Raji (cell line): ENCODE results near the gene GNAO1.

Experiments used
- POLR2A ChIP-seq: IDR thresholded peaks from 2 replicates; pipeline ENCODE4 v1.6.1; 2011; ENCODE audit warnings: low read depth, low read length, control low read depth; ENCODE audit not compliant: insufficient read depth

GNAO1 gene

GRCh38 chr16:56353054-56353921, 162.0 kb downstream of the GNAO1 start:
- no peak for TF ChIP-seq POLR2A

DNA sequence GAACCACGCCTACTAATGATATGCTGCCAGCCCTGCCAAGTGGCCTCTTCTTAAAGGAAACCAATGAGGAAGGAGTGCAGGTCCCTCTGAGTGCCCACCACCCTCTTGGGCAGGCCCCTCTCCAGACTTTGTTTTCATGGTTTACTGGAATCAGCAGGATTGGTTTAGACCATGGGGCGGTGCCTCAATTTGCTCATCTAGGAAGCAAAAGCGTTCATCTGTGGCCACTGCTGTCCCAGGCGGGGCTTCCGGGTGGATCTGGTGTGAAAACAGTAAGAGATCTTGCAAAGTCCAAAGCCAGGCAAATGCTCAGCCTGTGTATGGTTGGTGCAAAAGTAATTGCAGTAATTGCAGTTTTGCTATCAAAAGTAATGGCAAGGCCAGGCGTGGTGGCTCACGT, 162.7 kb downstream of the GNAO1 start:
- no peak for TF ChIP-seq POLR2A

DNA sequence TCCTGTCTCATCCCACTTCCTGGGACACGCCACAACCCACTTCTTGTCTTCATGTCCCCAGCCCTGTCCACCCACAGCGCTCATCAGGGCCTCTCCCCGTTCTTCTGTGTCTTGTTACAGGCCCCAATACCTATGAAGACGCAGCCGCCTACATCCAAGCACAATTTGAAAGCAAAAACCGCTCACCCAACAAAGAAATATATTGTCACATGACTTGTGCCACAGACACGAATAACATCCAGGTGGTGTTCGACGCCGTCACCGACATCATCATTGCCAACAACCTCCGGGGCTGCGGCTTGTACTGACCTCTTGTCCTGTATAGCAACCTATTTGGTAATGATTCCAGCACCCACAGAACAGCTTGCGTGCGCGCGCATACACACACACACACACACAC, 163.5 kb downstream of the GNAO1 start:
- no peak for TF ChIP-seq POLR2A

GRCh38 chr16:56355221-56355620, 163.9 kb downstream of the GNAO1 start:
- TF ChIP-seq POLR2A, result no peak

- no peak for TF ChIP-seq POLR2A
These were observed 164.5 kb downstream of the GNAO1 start for GRCh38 chr16:56355786-56356275.

- TF ChIP-seq POLR2A, result no peak
These were observed 165.3 kb downstream of the GNAO1 start for GRCh38 chr16:56356276-56357240.

- TF ChIP-seq POLR2A, result no peak
These were observed 166.0 kb downstream of the GNAO1 start for GRCh38 chr16:56357241-56357764.

- TF ChIP-seq POLR2A, result no peak
These were observed 166.6 kb downstream of the GNAO1 start for GRCh38 chr16:56357765-56358322.

- no peak for TF ChIP-seq POLR2A
These were observed 169.1 kb downstream of the GNAO1 start for GRCh38 chr16:56360117-56361008.

- no peak for TF ChIP-seq POLR2A
These were observed 170.9 kb downstream of the GNAO1 start for GRCh38 chr16:56362057-56362655.

DNA sequence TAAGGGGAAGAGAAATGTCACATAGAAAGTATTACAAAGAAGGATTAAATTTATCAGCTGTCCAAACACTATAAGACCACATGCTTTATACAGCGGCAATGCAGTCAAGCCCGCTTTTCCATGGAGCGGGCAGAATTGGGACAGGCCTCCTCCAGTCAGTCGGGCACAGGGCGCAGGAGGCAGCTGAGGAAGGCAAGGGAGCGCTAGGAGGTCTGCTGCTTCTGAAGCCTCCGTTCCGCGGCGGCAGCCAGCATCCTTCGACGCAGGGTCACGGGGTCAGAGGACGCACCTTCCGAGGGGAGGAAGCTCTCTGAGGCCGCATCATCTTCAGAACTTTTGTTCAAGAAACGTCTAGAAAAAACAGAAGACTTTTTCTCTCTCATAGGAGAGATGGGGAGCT, 171.4 kb downstream of the GNAO1 start:
- no peak for TF ChIP-seq POLR2A

DNA sequence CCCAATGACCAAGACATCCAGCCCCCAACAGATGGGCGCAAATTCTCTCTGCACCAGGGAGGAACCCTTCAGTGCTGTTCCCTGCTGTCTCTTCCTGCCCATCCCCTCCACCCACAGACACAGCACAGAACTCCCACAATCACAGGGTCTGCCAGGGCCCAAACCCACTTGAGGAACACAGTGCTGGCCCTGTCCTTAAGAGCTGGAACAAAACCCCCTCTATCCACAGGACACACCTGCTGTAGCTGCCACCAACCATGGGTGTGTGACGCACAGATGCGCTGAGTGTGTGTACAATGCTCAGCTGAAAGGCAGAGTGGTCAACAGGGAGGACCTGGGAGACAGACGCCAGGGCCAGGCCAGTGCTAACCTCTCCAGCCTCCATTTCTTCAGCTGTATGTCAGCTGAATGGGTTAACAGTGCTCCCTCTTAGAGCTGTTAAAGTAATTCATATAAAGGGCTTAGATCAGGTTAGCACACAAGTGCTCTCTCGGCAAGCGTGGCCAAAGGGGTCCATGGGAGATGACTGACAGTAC, 172.0 kb downstream of the GNAO1 start:
- TF ChIP-seq POLR2A, result no peak

DNA sequence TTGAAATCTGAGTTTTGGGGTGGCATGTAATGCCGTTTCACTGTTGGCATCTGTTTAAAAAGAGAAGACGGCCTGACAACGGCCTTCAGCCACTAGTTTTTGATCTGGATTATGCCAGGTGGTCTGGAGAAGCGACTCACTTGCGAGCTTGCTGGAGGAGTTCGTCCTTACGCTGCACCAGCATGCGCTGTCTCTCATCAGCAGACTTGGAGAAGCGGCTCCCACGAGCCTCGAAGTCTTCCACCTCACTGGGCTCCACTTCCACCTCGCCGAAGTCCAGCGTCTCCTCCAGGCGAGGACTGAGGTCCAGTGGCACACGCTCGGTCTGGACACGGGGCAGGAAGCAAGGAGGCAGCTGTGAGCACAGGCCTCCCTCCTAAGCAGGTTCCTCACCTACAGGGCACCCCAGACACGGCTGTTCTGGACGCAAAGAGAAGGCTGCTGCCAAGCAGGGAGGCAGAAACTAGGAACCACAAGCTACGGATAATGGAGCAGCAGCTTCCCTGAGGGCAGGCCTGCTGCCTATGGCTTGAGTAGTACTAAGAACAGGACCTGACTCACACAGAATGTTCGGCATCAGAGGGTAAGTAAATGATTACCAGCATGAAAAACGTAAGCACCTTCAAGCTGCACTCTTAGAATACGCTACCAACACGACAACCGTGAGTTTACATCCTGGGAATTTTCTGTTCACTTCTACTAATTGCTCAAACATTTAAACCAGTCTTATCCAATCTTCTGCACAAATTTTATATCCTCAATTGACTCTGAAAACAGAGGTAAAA, 172.7 kb downstream of the GNAO1 start:
- TF ChIP-seq POLR2A, result no peak
